Activated CD4-positive, alpha-beta T cell treated with anti-CD3 and anti-CD28 coated beads, Interleukin-2, Interleukin-4, amounts not matched to agents 100 ng/mL and 50 ng/mL, durations not matched to agents 16 hours and 8 hours (primary cell): Measurements from ENCODE around the gene RPL27.
"Not testable (repeated sequence)": the region's sequence is repeated elsewhere in the genome, so short reads cannot be mapped to it uniquely, and the experiment has no call there.

Experiments
- DNase-seq: peaks from one replicate; pipeline ENCODE4 v3.0.0-alpha.2; 2020; ENCODE audit warnings: low spot score

RPL27 gene

DNA sequence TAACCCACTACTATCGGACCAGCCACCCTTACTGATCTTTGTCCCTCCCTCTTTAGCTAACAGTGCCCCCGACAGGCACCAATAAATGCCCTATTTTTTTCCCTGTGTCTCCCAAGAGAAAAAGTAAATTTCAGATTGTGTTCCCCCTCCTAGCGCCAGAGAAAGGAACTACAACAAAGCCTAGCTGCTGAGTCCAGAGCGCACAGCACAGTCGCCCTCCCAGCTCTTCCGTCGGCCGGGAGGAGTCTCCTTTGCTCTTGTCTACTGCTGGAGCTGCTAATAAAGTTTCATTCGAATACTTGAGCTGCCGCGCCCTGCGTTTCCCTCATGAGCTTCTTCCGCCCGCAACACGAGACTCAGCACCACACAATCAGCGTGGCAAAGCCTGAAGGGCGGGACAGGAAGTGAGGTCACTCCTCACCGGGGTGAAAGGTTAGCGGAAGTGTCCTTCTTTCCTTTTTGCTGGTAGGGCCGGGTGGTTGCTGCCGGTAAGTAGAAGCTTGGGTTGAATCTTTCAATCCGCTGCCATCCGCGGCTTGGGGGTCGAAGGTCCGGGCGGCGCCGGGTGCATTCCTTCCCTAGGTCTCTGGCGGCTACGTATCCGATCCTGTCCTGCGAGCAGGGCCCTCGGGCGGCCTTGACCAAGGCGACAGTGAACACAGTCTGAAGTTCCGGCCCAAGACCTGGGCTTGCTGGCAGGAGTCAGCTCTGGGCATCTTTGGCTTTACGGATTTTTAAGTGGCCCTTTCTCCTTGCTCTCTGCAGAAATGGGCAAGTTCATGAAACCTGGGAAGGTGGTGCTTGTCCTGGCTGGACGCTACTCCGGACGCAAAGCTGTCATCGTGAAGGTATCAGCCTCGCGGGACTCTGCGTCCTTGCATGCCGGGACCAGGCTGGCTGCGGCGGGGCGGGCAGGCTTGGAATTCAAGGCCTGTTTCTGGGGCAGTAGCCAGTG, at the start of gene RPL27:
RPL27 (plus strand) TSS at position 436 of the 955 bp plus-strand sequence; CDS start at position 768, 332 bp downstream.
- DNase-seq, result peak; percentile 99

DNA sequence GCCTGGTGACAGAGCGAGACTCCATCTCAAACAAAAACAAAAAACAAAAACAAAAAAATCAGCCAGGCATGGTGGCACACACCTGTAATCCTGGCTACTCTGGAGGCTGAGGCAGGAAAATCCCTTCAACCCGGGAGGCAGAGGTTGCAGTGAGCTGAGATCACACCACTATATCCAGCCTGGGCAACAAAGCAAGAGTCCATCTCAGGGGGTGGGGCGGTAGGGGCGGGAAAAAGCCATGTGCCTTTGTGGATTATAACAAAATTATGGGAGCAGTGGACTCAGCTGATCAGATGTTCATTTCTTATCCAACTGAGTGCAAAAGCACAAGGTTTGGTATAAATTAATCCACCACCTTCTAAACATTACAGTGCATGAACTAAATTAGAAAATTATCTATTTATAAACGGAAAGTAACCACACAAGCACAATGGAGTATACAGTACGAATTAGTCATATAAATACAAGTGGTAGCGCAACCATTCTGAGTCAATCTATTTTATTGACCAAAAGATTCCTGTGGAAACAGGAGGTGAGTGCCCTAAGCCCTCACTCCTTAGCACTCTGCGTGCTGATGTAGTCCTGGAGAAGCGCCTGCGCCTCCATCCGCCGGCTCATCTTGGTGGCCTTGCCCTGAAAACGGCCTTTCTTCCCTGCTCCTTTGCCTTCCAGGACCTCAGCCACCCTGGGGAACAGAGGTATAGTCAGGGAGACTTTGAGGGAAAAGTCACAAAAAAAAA, 48.0 kb upstream of the RPL27 start:
- DNase-seq, result no peak

GRCh38 chr17:42953669-42954068, 44.5 kb upstream of the RPL27 start:
- no peak for DNase-seq

- DNase-seq, result peak; percentile 94
Measured at GRCh38 chr17:42964161-42964932, 33.9 kb upstream of the RPL27 start, which contains the start of gene AARSD1. TSS of gene AARSD1 (minus strand) at chr17:42964454. CDS start at chr17:42964440, 14 bp downstream.

DNA sequence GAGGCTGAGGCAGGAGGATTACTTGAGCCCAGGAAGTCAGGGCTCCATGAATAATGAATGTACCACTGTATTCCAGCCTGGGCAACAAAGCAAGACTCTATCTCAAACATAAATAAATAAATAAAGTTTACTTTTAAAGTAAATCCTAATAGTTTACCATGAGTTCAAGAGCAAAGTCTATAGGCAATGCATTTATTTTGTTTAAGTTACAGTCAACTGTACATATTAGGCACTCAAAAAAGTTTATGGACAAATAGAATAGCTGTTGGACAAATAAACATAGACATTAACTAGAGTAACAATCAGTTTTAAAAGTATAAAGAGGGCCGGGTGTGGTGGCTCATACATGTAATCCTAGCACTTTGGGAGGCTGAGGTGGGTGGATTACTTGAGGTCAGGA, 30.3 kb upstream of the RPL27 start:
- no peak for DNase-seq

GRCh38 chr17:42969001-42969581, 29.1 kb upstream of the RPL27 start:
- DNase-seq, result no peak

DNA sequence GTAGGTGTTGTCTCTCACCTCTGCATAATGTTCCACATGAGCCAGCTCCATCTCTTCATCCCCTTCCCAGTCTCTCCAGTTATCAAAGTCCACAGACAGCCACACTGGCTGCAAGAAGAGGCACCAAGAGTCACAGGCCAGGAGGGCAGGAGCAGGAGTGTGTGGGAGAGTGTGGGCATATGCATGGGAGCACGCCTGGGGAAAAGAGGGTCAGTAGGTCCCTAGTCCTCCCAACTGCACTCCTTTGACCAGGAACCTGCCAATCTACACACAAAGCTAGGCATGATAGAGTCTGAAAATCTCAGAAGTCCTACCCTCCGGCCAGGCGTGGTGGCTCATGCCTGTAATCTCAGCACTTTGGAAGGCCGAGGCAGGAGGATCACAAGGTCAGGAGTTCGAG, 26.6 kb upstream of the RPL27 start:
- DNase-seq, result no peak

DNA sequence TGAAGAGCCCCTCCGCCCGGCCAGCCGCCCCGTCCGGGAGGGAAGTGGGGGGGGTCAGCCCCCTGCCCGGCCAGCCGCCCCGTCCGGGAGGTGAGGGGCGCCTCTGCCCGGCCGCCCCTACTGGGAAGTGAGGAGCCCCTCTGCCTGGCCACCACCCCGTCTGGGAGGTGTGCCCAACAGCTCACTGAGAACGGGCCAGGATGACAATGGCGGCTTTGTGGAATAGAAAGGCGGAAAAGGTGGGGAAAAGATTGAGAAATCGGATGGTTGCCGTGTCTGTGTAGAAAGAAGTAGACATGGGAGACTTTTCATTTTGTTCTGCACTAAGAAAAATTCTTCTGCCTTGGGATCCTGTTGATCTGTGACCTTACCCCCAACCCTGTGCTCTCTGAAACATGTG, 24.9 kb upstream of the RPL27 start:
- not testable (repeated sequence) for DNase-seq

- no peak for DNase-seq
Measured at GRCh38 chr17:42975265-42975664, 23.0 kb upstream of the RPL27 start.

- not testable (repeated sequence) for DNase-seq
Measured at GRCh38 chr17:42975701-42976100, 22.5 kb upstream of the RPL27 start.

DNA sequence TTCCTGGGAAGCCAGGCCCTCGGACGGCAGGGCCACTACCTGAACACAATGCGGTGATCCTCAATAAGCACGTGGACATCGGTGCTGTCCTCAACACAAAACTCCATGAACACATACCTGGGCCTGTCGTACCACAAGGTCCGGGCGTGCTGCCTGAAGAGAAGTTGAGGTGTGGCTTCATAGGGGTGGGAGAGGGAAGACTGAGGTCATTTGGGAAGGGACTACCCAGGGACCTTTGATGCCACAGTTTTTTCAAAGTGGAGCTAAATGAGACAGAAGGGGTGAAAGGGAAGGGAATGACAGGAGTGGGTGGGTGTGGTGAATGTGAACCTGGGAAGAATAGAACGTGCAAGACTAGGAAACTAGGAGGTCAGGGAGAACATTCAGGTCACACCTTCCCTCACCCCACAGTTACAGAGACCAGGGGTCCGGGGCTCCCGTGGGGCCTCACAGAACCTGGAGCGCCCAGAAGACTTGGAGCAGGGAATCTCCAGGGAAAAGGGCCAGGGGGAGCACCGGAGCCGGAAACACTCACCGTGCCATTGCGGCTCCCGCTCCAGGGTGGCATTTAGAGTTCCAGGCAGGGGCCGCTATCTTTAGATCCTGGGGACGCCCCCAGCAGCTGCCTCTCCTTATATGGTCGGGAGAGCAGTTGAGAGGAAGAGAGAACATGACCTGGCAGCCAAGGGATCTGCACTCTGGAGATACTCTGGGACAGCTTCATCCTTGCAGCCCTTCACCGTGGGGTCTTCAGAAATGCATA, 18.5 kb upstream of the RPL27 start, which contains the start of gene PTGES3L:
PTGES3L (minus strand) TSS at position 570 of the 763 bp plus-strand sequence; CDS start at position 543, 27 bp downstream.
- no peak for DNase-seq

GRCh38 chr17:42980274-42980765, 17.9 kb upstream of the RPL27 start, which contains the start of gene RUNDC1:
TSS of gene RUNDC1 (plus strand) at chr17:42980565. CDS start at chr17:42980577, 12 bp downstream.
- peak; percentile 91 for DNase-seq

GRCh38 chr17:42980766-42981397, 17.3 kb upstream of the RPL27 start:
- DNase-seq, result peak; percentile 76

DNA sequence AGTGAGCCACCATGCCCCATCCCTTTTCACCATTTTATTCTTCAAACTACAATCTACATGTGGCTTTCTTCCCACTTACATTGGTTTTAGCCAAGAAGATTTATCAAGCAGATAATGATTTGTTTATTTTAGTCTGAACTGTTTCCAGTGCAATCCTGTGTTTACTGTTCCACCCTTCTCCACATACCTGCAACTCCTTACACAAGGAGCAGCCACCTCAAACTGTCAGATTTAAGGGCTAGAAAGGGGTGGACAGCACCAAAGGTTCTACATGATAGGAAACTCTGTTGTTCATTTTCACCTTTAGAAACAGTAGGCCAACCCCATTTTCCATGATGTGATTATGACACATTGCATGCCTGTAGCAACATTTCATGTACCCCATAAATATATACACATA, 16.0 kb upstream of the RPL27 start:
- no peak for DNase-seq

GRCh38 chr17:42985225-42985624, 13.0 kb upstream of the RPL27 start:
- DNase-seq, result no peak

GRCh38 chr17:42989141-42989540, 9.1 kb upstream of the RPL27 start:
- no peak for DNase-seq

GRCh38 chr17:42989726-42990652, 8.2 kb upstream of the RPL27 start:
- DNase-seq, result no peak

- no peak for DNase-seq
Measured at GRCh38 chr17:42991471-42991870, 6.7 kb upstream of the RPL27 start.

DNA sequence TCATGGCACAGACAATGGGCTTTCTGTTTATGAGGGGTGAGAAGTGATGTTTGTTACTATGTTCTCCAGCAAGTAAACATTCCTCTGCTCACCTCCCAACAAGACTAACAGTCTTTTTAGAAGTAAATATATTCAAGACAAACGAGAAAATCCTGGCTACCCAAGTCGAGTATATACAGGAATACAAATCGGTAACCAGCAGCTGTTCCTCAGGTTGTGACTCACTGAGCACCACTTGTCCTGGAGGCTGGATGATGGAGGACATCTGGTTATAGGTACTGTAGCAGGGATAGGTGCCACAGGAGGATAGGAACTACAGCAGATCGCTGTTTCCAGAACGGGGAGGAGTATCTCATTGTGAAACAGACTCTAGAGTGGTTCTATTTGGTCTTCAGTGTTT, 5.3 kb upstream of the RPL27 start:
- DNase-seq, result no peak
